Bronchial smooth muscle cell (primary cell): ENCODE results near the gene ROPN1B. TPM values are rescaled to one million over a fixed set of nuclear protein-coding genes. Genes with fewer than 3 reads are reported as not detected.

Source experiments
- total RNA-seq: library from RNA; depleted of rRNA; stranded (reverse); fragments of >200 nt; gene quantifications from 2 replicates; pipeline ENCODE4 v1.2.1, GENCODE V29; 2014

ROPN1B gene
- not detected in 2 replicates for total RNA-seq

GRCh38 chr3:125968701-125969592 lies at the start of gene ROPN1B:
TSS of gene ROPN1B (plus strand) at chr3:125969178. CDS start at chr3:125972055, 2,877 bp downstream.

Other genes starting within 250 kb of the ROPN1B start
- 38.9 and 51.8 TPM in 2 replicates for gene SLC41A3, start 114.9 kb downstream of the ROPN1B start, total RNA-seq
- not detected in 2 replicates for gene ALDH1L1, start 211.4 kb downstream of the ROPN1B start, total RNA-seq